ENCODE measurements around the gene PPM1A.

DNA sequence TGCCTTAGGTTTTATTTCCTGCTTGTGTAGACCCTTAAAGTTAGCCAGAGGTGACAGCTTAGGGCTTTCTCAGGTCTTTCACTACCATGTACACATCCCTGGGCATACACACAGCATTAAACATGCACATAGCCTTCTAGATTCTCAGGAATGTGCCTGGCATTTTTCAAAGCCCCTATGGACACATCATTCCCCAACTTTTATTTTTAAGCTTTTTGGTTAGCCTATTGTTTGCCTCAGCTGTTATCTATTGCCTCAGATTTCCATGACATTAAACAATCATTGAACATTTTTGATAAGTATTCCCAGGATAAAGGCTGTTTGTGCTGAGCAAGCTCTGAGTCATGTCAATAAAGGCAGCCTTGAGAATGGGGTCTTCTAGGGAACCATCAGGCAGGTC is 15.1 kb upstream of the PPM1A start:
- TF ChIP-seq CTCF (IDR thresholded peaks at IDR 0.05; ENCODE audit: low read length) (no peak), EZH2 (IDR thresholded peaks at IDR 0.05; ENCODE audit: borderline replicate concordance, low read length) (no peak)

All from OCI-LY1 (cell line).